AG10803 (cell line): ENCODE data around the gene SCN4B.

ENCODE experiments used
- DNase-seq: peaks from one replicate; pipeline ENCODE4 v3.0.0; 2010; ENCODE audit warnings: low read depth
- H3K4me3 ChIP-seq: 2 replicates; pipeline ENCODE4 v1.5.1; 2011; ENCODE audit warnings: mild to moderate bottlenecking, low read length, control low read depth
- CTCF ChIP-seq: conservative IDR thresholded peaks from 2 replicates; pipeline ENCODE4 v1.5.1; 2011; ENCODE audit warnings: mild to moderate bottlenecking, low read length, control low read depth, inconsistent platforms

The SCN4B gene

GRCh38 chr11:118170882-118171268, 18.3 kb upstream of the SCN4B start:
- no peak for DNase-seq
- H3K4me3 ChIP-seq, result no peak overlapping the region
- TF ChIP-seq CTCF, result no peak

- no peak overlapping the region for H3K4me3 ChIP-seq
- no peak for TF ChIP-seq CTCF
- DNase-seq, result no peak
These were observed 17.6 kb upstream of the SCN4B start for GRCh38 chr11:118170231-118170630.

GRCh38 chr11:118169300-118170140, 16.9 kb upstream of the SCN4B start:
- no peak overlapping the region for H3K4me3 ChIP-seq
- no peak for TF ChIP-seq CTCF
- DNase-seq, result no peak

- no peak for TF ChIP-seq CTCF
- DNase-seq, result no peak
- no peak overlapping the region for H3K4me3 ChIP-seq
These were observed 16.1 kb upstream of the SCN4B start for GRCh38 chr11:118168751-118169150.

GRCh38 chr11:118168316-118168715, 15.7 kb upstream of the SCN4B start:
- no peak for TF ChIP-seq CTCF
- no peak overlapping the region for H3K4me3 ChIP-seq

GRCh38 chr11:118167906-118168305, 15.3 kb upstream of the SCN4B start:
- H3K4me3 ChIP-seq, result no peak overlapping the region
- no peak for TF ChIP-seq CTCF
- no peak for DNase-seq

More at GRCh38 chr11:118168316-118168715, 15.7 kb upstream of the SCN4B start:
- DNase-seq, result no peak

GRCh38 chr11:118167253-118167652, 14.6 kb upstream of the SCN4B start:
- no peak overlapping the region for H3K4me3 ChIP-seq
- no peak for TF ChIP-seq CTCF
- DNase-seq, result no peak
